Frontal cortex (tissue), 4 donors: ENCODE results near the gene SENP7. TPM values are rescaled to one million over a fixed set of nuclear protein-coding genes. Genes with fewer than 3 reads are reported as not detected.
"Not testable (repeated sequence)": the region's sequence is repeated elsewhere in the genome, so short reads cannot be mapped to it uniquely, and the experiment has no call there.

Experiments
- DNase-seq, 2 donors: peaks; one replicate each; pipeline ENCODE4 v3.0.0; 2012; ENCODE audit warnings: low spot score in 2 of 2
- FAIRE-seq: peaks from 2 replicates; lab custom pipeline; 2012; peaks lifted over from hg19 to GRCh38; lab: Jason Lieb, UNC
- total RNA-seq: library from RNA; depleted of rRNA; stranded (reverse); fragments of >200 nt; gene quantifications from one replicate; pipeline ENCODE4 v1.2.3, GENCODE V29; 2014
- donor health status: control.
- donor health status: control.
- donor health status: control.

SENP7 gene
- total RNA-seq, 1 donor from 2014 or later, result 75.8 TPM

- FAIRE-seq, result no peak
- DNase-seq, result no peak
Measured at GRCh38 chr3:101377796-101378195, 135.2 kb downstream of the SENP7 start.

GRCh38 chr3:101377209-101377608 lies 135.8 kb downstream of the SENP7 start:
- no peak for DNase-seq
- no peak for FAIRE-seq

GRCh38 chr3:101375586-101375985 lies 137.4 kb downstream of the SENP7 start:
- DNase-seq (no peak), FAIRE-seq (no peak)

- DNase-seq, result no peak
- FAIRE-seq, result no peak
Measured at GRCh38 chr3:101362406-101362805, 150.6 kb downstream of the SENP7 start.

- DNase-seq (no peak), FAIRE-seq (no peak)
Measured at GRCh38 chr3:101351829-101352228, 161.2 kb downstream of the SENP7 start.

- DNase-seq (no peak), FAIRE-seq (no peak)
Measured at GRCh38 chr3:101340591-101340990, 172.4 kb downstream of the SENP7 start.

- FAIRE-seq (no peak), DNase-seq (no peak)
Measured at GRCh38 chr3:101333883-101334282, 179.1 kb downstream of the SENP7 start.

GRCh38 chr3:101329016-101329673 lies 183.9 kb downstream of the SENP7 start:
- DNase-seq, result no peak
- no peak for FAIRE-seq

GRCh38 chr3:101325393-101326134 lies 187.4 kb downstream of the SENP7 start:
- peak; percentile 44 for FAIRE-seq

GRCh38 chr3:101320475-101320874 lies 192.5 kb downstream of the SENP7 start, which contains the start of gene IMPG2:
Gene IMPG2 (minus strand): TSS chr3:101320575. CDS start chr3:101320372, 203 bp downstream.
- FAIRE-seq, result no peak
- no peak for DNase-seq

More at GRCh38 chr3:101325393-101326134, 187.4 kb downstream of the SENP7 start:
- no peak for DNase-seq

- DNase-seq (no peak), FAIRE-seq (no peak)
Measured at GRCh38 chr3:101319531-101319930, 193.5 kb downstream of the SENP7 start.

- no peak for DNase-seq
- no peak for FAIRE-seq
Measured at GRCh38 chr3:101312545-101312944, 200.5 kb downstream of the SENP7 start.

- no peak for DNase-seq
- FAIRE-seq, result no peak
Measured at GRCh38 chr3:101311676-101312075, 201.3 kb downstream of the SENP7 start.

- FAIRE-seq, result no peak
- no peak for DNase-seq
Measured at GRCh38 chr3:101310978-101311375, 202.0 kb downstream of the SENP7 start.

GRCh38 chr3:101308147-101308772 lies 204.8 kb downstream of the SENP7 start:
- not testable (repeated sequence) for FAIRE-seq, DNase-seq

- DNase-seq (no peak), FAIRE-seq (no peak)
Measured at GRCh38 chr3:101303836-101304235, 209.2 kb downstream of the SENP7 start.

GRCh38 chr3:101303089-101303731 lies 209.8 kb downstream of the SENP7 start:
- FAIRE-seq (no peak), DNase-seq (no peak)

- FAIRE-seq (no peak), DNase-seq (no peak)
Measured at GRCh38 chr3:101300073-101300472, 212.9 kb downstream of the SENP7 start.

GRCh38 chr3:101292027-101292426 lies 221.0 kb downstream of the SENP7 start:
- FAIRE-seq, result no peak
- no peak for DNase-seq

GRCh38 chr3:101288294-101288693 lies 224.7 kb downstream of the SENP7 start:
- DNase-seq, result no peak
- no peak for FAIRE-seq
